GM12891 (cell line): Measurements from ENCODE around the gene GSN.

Experiments used
- POLR2A ChIP-seq: IDR thresholded peaks from 2 replicates; pipeline ENCODE4 v1.6.1; 2011; ENCODE audit warnings: low read depth, low read length, control low read depth
- POLR2AphosphoS5 ChIP-seq: IDR thresholded peaks from 2 replicates; pipeline ENCODE4 v1.6.1; 2011; ENCODE audit warnings: low read depth, low read length, control low read depth

GRCh38 chr9:121277026-121277425 lies 9.1 kb downstream of the GSN start:
- TF ChIP-seq POLR2AphosphoS5 (no peak), POLR2A (no peak)
